Pancreas (tissue), 10 donors: ENCODE data around the gene PHF2. TPM values are rescaled to one million over a fixed set of nuclear protein-coding genes. Genes with fewer than 3 reads are reported as not detected.
A peak's percentile ranks its signal among the peaks of the same experiment; 100 is the strongest.

Experiments
- ATAC-seq, 4 donors: fragments of 200-7000 bp; cut with Tn5 transposase; one replicate each; pipeline versions ENCODE4 v1.8.0 to v1.9.1; 2020; ENCODE audit warnings: mild to moderate bottlenecking in 4 of 4, moderate library complexity in 4 of 4
- DNase-seq, 6 donors: peaks; one replicate each; pipeline ENCODE4 v3.0.0-alpha.2; 2020
- FAIRE-seq: peaks from 2 replicates; lab custom pipeline; 2012; peaks lifted over from hg19 to GRCh38; lab: Jason Lieb, UNC
- H3K27ac ChIP-seq, 4 donors: fragments of 200-600 bp; sonication (generic); 1 replicate in 3 of 4; 2 replicates in 1 of 4; pipeline versions ENCODE4 v1.5.0 to v1.8.0; 2020
- H3K27me3 ChIP-seq, 4 donors: fragments of 200-600 bp; one replicate each; pipeline ENCODE4 v1.8.0; 2021
- H3K36me3 ChIP-seq, 3 donors: fragments of 200-600 bp; sonication (generic) in 1 of 3; one replicate each; pipeline versions ENCODE4 v1.5.0 to v1.8.0; 2020 to 2021
- H3K4me1 ChIP-seq, 3 donors: fragments of 200-600 bp; one replicate each; pipeline ENCODE4 v1.8.0; 2021
- H3K4me3 ChIP-seq, 4 donors: fragments of 200-600 bp; sonication (generic) in 2 of 4; one replicate each; pipeline versions ENCODE4 v1.5.0 to v1.8.0; 2020 to 2021
- H3K9me3 ChIP-seq, 4 donors: fragments of 200-600 bp; one replicate each; pipeline ENCODE4 v1.8.0; 2021
- CTCF ChIP-seq, 4 donors: fragments of 200-600 bp; sonication (generic) in 3 of 4; IDR thresholded peaks; one replicate each; pipeline versions ENCODE4 v1.5.0 to v1.8.0; 2021; ENCODE audit warnings: antibody characterized with exemption in 4 of 4
- WGBS, 2 donors: extraction: QIAGEN DNeasy Blood & Tissue Kit; methylation state at CpG; one replicate each; pipeline ENCODE4 v1.1.7; 2013; 5-methylcytosine and 5-hydroxymethylcytosine counted together
- intact Hi-C, 3 donors: fragments of 100-400 bp; cut with DNase I; formaldehyde crosslinking; loops; one replicate each; pipeline versions ENCODE4 v1.11.1 to v1.14.2; 2022
- polyA plus RNA-seq, 2 donors: library from polyadenylated mRNA; stranded (reverse); fragments of 200-250 nt; gene quantifications; one replicate each; pipeline ENCODE4 v1.2.3, GENCODE V29; 2013
- total RNA-seq, 6 donors: library from RNA; stranded (reverse); fragmentation: NEBNext Ultra II Directional in 4 of 6; extraction: Animal tissue kit (Norgen Biotek cat#: 25700) in 4 of 6; gene quantifications; one replicate each; pipeline versions ENCODE4 v1.2.1 to v1.2.4, GENCODE V29; 2021 to 2023
- donor health status: healthy with polysubstance abuse.
- donor health status: DM: no; HTN: no; CAD: no; lungs with moderate emphysema.
- donor health status: DM: no; HTN: no; CAD: no.
- donor health status: control.
- donor health status: control.
- donor health status: Bipolar disorder and iron deficiency.
- donor health status: DM: yes; HTN: yes; CAD: no.
- donor health status: DM: no; HTN: no; CAD: no.
- donor health status: DM: no; HTN: no; CAD: no.
- donor health status: DM: yes; HTN: yes; CAD: no.

The PHF2 gene
- total and polyA plus RNA-seq, 8 donors = 10.8 to 24.8 (median 12.7) TPM

- H3K36me3 ChIP-seq = peaks cover 0 to 8% (median 0%) of the 10 kb centered on the region in 3 donors
- FAIRE-seq (no peak), ATAC-seq (no peak)
Measured at GRCh38 chr9:93659837-93660177, 83.4 kb downstream of the PHF2 start.

GRCh38 chr9:93660352-93661046 lies 84.1 kb downstream of the PHF2 start:
- Histone ChIP-seq H3K4me1 (no peaks in the 10 kb centered on the region), H3K27me3 (no peaks in the 10 kb centered on the region), H3K27ac (no peak overlapping the region), H3K36me3 (peaks cover 0 to 5% (median 0%) of the 10 kb centered on the region in 3 donors), H3K4me3 (no peak overlapping the region), H3K9me3 (no peaks in the 10 kb centered on the region)
- no peak for TF ChIP-seq CTCF (IDR thresholded peaks at IDR 0.05)
- no peak for ATAC-seq
- intact Hi-C loops = no loop called here
- DNase-seq = peak in 2 of 6 donors; percentile 12 to 44
- no peak for FAIRE-seq
- 98% methylated on average over 5 of the region's 5 CpGs for WGBS, 2 donors

More at GRCh38 chr9:93659837-93660177, 83.4 kb downstream of the PHF2 start:
- TF ChIP-seq CTCF (IDR thresholded peaks at IDR 0.05) = no peak
- peak in 2 of 6 donors; percentile 32 to 39 for DNase-seq
- Histone ChIP-seq H3K4me3 (no peak overlapping the region), H3K4me1 (no peaks in the 10 kb centered on the region), H3K9me3 (no peaks in the 10 kb centered on the region), H3K27ac (no peak overlapping the region), H3K27me3 (no peaks in the 10 kb centered on the region)
- 97 to 98% methylated on average over 4 of the region's 4 CpGs for WGBS, 2 donors
- intact Hi-C loops = no loop called here

DNA sequence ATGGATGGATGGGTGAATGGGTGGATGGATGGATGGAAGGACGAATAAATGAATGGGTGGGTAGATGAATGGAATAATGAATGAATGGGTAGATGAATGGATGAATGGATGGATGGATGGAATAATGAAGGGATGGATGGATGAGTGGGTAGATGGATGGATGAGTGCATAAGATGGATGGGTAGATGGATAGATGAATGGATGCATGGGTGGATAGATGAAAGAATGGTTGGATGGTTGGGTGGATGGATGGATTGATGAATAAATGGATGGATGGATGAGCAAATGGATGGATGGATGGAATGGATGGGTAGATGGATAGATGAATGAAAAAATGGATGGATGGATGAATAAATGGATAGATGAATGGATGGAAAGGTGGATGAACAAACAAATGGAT lies 85.2 kb downstream of the PHF2 start:
- no peak for TF ChIP-seq CTCF (IDR thresholded peaks at IDR 0.05)
- WGBS, 2 donors = 97 to 100% methylated on average over 1 of the region's 1 CpG
- Histone ChIP-seq H3K27ac (no peak overlapping the region), H3K4me1 (no peaks in the 10 kb centered on the region), H3K36me3 (peaks cover 0 to 5% (median 0%) of the 10 kb centered on the region in 3 donors), H3K9me3 (no peaks in the 10 kb centered on the region), H3K4me3 (no peak overlapping the region), H3K27me3 (no peaks in the 10 kb centered on the region)
- FAIRE-seq = no peak
- intact Hi-C loops = no loop called here
- DNase-seq = no peak
- ATAC-seq = no peak

GRCh38 chr9:93662016-93662638 lies 85.7 kb downstream of the PHF2 start:
- TF ChIP-seq CTCF (IDR thresholded peaks at IDR 0.05) = no peak
- FAIRE-seq (no peak), DNase-seq (no peak), ATAC-seq (no peak)
- Histone ChIP-seq H3K4me3 (no peak overlapping the region), H3K36me3 (peaks cover 0 to 5% (median 0%) of the 10 kb centered on the region in 3 donors), H3K9me3 (no peaks in the 10 kb centered on the region), H3K27me3 (no peaks in the 10 kb centered on the region), H3K27ac (no peak overlapping the region), H3K4me1 (no peaks in the 10 kb centered on the region)
- intact Hi-C loops = no loop called here
- WGBS, 2 donors = 91 to 100% methylated on average over 4 of the region's 4 CpGs
